H9 (cell line): Measurements from ENCODE around the gene PRPSAP2. TPM values are rescaled to one million over a fixed set of nuclear protein-coding genes. Genes with fewer than 3 reads are reported as not detected.
A peak's percentile ranks its signal among the peaks of the same experiment; 100 is the strongest.

ENCODE experiments used
- DNase-seq: peaks from one replicate; pipeline ENCODE4 v3.0.0-alpha.2; 2017
- H2AFZ ChIP-seq: one replicate; pipeline ENCODE4 v1.6.1; 2013; ENCODE audit warnings: mild to moderate bottlenecking, low read length, control low read depth, moderate library complexity
- H2AK5ac ChIP-seq: 2 replicates; pipeline ENCODE4 v1.6.1; 2013; ENCODE audit warnings: low read length, control low read depth, mixed read lengths; ENCODE audit not compliant: insufficient read length
- H2BK120ac ChIP-seq: one replicate; pipeline ENCODE4 v1.6.1; 2013; ENCODE audit warnings: low read depth, mild to moderate bottlenecking, low read length, control low read depth, inconsistent platforms; ENCODE audit not compliant: poor library complexity, severe bottlenecking
- H2BK12ac ChIP-seq: 2 replicates; pipeline ENCODE4 v1.6.1; 2013; ENCODE audit warnings: low read length, control low read depth, mixed read lengths, low read depth; ENCODE audit not compliant: insufficient read length
- H2BK15ac ChIP-seq: 2 replicates; pipeline ENCODE4 v1.6.1; 2013; ENCODE audit warnings: low read depth, low read length, control low read depth
- H2BK20ac ChIP-seq: one replicate; pipeline ENCODE4 v1.6.1; 2013; ENCODE audit warnings: low read depth, mild to moderate bottlenecking, low read length, control low read depth, inconsistent platforms; ENCODE audit not compliant: poor library complexity, severe bottlenecking
- H2BK5ac ChIP-seq: 2 replicates; pipeline ENCODE4 v1.6.1; 2013; ENCODE audit warnings: low read length, control low read depth, mixed read lengths; ENCODE audit not compliant: insufficient read length
- H3K14ac ChIP-seq: 2 replicates; pipeline ENCODE4 v1.6.1; 2013; ENCODE audit warnings: low read length, control low read depth; ENCODE audit not compliant: insufficient read depth
- H3K18ac ChIP-seq: 2 replicates; pipeline ENCODE4 v1.6.1; 2013; ENCODE audit warnings: low read depth, mild to moderate bottlenecking, mixed read lengths, low read length, control low read depth; ENCODE audit not compliant: insufficient read length
- H3K23ac ChIP-seq: 2 replicates; pipeline ENCODE4 v1.6.1; 2013; ENCODE audit warnings: low read length, control low read depth, mixed read lengths, low read depth; ENCODE audit not compliant: insufficient read length
- H3K23me2 ChIP-seq: 2 replicates; pipeline ENCODE4 v1.6.1; 2013; ENCODE audit warnings: low read depth, mild to moderate bottlenecking, mixed read lengths, low read length, control low read depth; ENCODE audit not compliant: insufficient read length, poor library complexity, severe bottlenecking
- H3K27ac ChIP-seq: 2 replicates; pipeline ENCODE4 v1.5.1; 2013; ENCODE audit warnings: low read length, control low read depth, mixed read lengths, low read depth; ENCODE audit not compliant: insufficient read length
- H3K27me3 ChIP-seq: 2 replicates; pipeline ENCODE4 v1.6.1; 2013; ENCODE audit warnings: low read length, control low read depth, inconsistent platforms; ENCODE audit not compliant: insufficient read depth
- H3K4ac ChIP-seq: 2 replicates; pipeline ENCODE4 v1.6.1; 2013; ENCODE audit warnings: low read depth, mild to moderate bottlenecking, control low read depth, inconsistent platforms, low read length, moderate library complexity
- H3K4me1 ChIP-seq: 2 replicates; pipeline ENCODE4 v1.6.1; 2013; ENCODE audit warnings: low read length, control low read depth, inconsistent platforms; ENCODE audit not compliant: insufficient read depth
- H3K4me2 ChIP-seq: 2 replicates; pipeline ENCODE4 v1.6.1; 2013; ENCODE audit warnings: low read length, control low read depth, mixed read lengths; ENCODE audit not compliant: insufficient read length, insufficient read depth
- H3K56ac ChIP-seq: 2 replicates; pipeline ENCODE4 v1.6.1; 2013; ENCODE audit warnings: low read depth, mild to moderate bottlenecking, mixed read lengths, low read length, control low read depth; ENCODE audit not compliant: insufficient read length
- H3K79me1 ChIP-seq: 2 replicates; pipeline ENCODE4 v1.6.1; 2013; ENCODE audit warnings: low read depth, mild to moderate bottlenecking, moderate library complexity, low read length, control low read depth, inconsistent platforms; ENCODE audit not compliant: insufficient read depth, poor library complexity, severe bottlenecking
- H3K79me2 ChIP-seq: 2 replicates; pipeline ENCODE4 v1.6.1; 2013; ENCODE audit warnings: low read length, control low read depth, inconsistent platforms; ENCODE audit not compliant: insufficient read depth
- H3K9ac ChIP-seq: 2 replicates; pipeline ENCODE4 v1.6.1; 2013; ENCODE audit warnings: low read length, control low read depth, mixed read lengths; ENCODE audit not compliant: insufficient read length; ENCODE audit errors: extremely low read depth
- H3K9me3 ChIP-seq: one replicate; pipeline ENCODE4 v1.6.1; 2013; ENCODE audit warnings: low read depth, low read length, inconsistent platforms; ENCODE audit not compliant: control insufficient read depth
- H3T11ph ChIP-seq: one replicate; pipeline ENCODE4 v1.6.1; 2013; ENCODE audit warnings: mild to moderate bottlenecking, low read length, control low read depth, inconsistent platforms
- H4K20me1 ChIP-seq: one replicate; pipeline ENCODE4 v1.6.1; 2013; ENCODE audit not compliant: control insufficient read depth, insufficient read length, insufficient read depth
- H4K5ac ChIP-seq: 2 replicates; pipeline ENCODE4 v1.6.1; 2013; ENCODE audit warnings: low read depth, mild to moderate bottlenecking, mixed read lengths, low read length, control low read depth; ENCODE audit not compliant: insufficient read length
- H4K8ac ChIP-seq: replicated peaks from 2 replicates; pipeline ENCODE4 v1.6.1; 2013; ENCODE audit warnings: low read length, control low read depth, mixed read lengths, low read depth; ENCODE audit not compliant: insufficient read length
- H4K91ac ChIP-seq: 2 replicates; pipeline ENCODE4 v1.6.1; 2013; ENCODE audit warnings: low read depth, mild to moderate bottlenecking, moderate library complexity, mixed read lengths, low read length, control low read depth; ENCODE audit not compliant: insufficient read length
- H3K27ac Mint-ChIP-seq, 3 experiments: 2 replicates in 2 of 3; 3 replicates in 1 of 3; pipeline ENCODE4 v1.8.0; 2020 to 2021; ENCODE audit warnings: mixed read lengths in 3 of 3, mild to moderate bottlenecking in 1 of 3, moderate library complexity in 1 of 3
- H3K27me3 Mint-ChIP-seq: 2 replicates; pipeline ENCODE4 v1.8.0; 2021; ENCODE audit warnings: low read depth, mild to moderate bottlenecking, moderate library complexity, mixed read lengths
- H3K36me3 Mint-ChIP-seq, 3 experiments: 2 replicates in 2 of 3; 3 replicates in 1 of 3; pipeline ENCODE4 v1.8.0; 2020 to 2021; ENCODE audit warnings: low read depth in 3 of 3, mixed read lengths in 3 of 3; ENCODE audit not compliant: insufficient read depth in 1 of 3
- H3K4me1 Mint-ChIP-seq, 2 experiments: 2 replicates each; pipeline ENCODE4 v1.8.0; 2020; ENCODE audit warnings: mixed read lengths in 2 of 2
- H3K4me3 Mint-ChIP-seq, 2 experiments: 2 replicates in 1 of 2; 3 replicates in 1 of 2; pipeline ENCODE4 v1.8.0; 2020 to 2021; ENCODE audit warnings: mild to moderate bottlenecking in 2 of 2, mixed read lengths in 2 of 2, moderate library complexity in 1 of 2
- H3K9me3 Mint-ChIP-seq, 2 experiments: 2 replicates in 1 of 2; 3 replicates in 1 of 2; pipeline ENCODE4 v1.8.0; 2020; ENCODE audit warnings: mild to moderate bottlenecking in 2 of 2, mixed read lengths in 2 of 2, moderate library complexity in 1 of 2
- CTCF ChIP-seq: fragments of 200-600 bp; sonication (generic); conservative IDR thresholded peaks from 3 replicates; pipeline ENCODE4 v1.8.0; 2021; ENCODE audit warnings: antibody characterized with exemption, mild to moderate bottlenecking
- WGBS: extraction: QIAGEN DNeasy Blood & Tissue Kit; methylation state at CpG from one replicate; pipeline ENCODE4 v1.1.7; 2013; ENCODE audit warnings: missing lambda C conversion rate, low lambda C conversion rate, mixed read lengths; ENCODE audit not compliant: insufficient read length; ENCODE audit errors: extremely low coverage; 5-methylcytosine and 5-hydroxymethylcytosine counted together
- total RNA-seq: library from RNA; stranded (reverse); gene quantifications from 2 replicates; pipeline ENCODE4 v1.2.1, GENCODE V29; 2021

Gene PRPSAP2
- total RNA-seq, 1 experiment from 2014 or later = 58.0 TPM

DNA sequence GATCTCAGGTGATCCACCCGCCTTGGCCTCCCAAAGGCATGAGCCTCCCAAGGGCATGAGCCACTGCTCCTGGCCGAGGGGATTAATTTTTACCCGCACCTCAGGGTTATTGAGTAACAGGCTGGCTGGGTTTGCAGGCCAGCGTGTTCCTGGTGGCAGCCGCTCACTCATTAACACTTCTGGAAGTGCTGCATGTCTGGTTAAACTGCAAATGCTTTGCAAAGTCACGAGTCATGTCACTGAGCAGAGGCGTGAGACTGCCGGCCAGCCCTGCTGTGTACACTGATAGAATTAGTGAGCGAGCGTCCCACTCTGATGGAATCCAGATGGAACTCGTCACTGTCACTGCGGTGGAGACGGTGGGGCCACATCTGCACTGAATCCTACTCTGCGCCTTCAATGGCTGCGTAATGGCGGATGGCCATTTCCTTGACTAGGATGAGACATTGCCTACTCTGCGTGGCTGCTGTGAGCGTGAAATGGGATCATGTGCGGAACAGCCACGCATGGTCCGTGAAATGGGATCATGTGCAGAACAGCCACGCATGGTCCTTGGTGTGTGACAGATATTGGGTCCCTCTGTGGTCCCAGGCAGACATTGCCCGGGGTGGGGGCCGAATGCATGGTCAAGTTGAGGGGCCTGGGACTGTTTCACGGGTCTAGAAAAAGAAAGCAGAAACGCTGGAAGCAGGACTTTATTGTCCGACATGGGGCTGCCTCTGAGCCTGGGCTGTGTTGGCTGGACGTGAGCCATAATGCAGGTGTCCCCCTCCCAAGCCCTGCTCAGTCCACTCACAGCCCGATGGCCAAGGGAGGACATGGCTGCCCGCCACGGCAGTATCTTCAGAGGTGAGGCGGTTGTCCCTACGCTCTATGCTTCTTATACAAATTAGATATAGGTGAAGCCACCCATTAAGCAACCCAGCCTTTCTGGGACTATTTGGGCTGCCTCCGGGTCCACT lies 93.3 kb downstream of the PRPSAP2 start:
- Histone ChIP-seq H3K4ac (no peak overlapping the region), H4K5ac (no peak overlapping the region), H3K23ac (no peak overlapping the region), H2BK5ac (no peak overlapping the region), H3K27me3 (no peaks in the 10 kb centered on the region), H2BK20ac (no peak overlapping the region), H3K23me2 (no peaks in the 10 kb centered on the region), H4K20me1 (no peaks in the 10 kb centered on the region), H3K27ac (no peak overlapping the region), H3K9ac (no peak overlapping the region), H3K18ac (no peak overlapping the region), H2BK120ac (no peak overlapping the region), H3K79me1 (no peaks in the 10 kb centered on the region), H2BK12ac (no peak overlapping the region), H4K8ac (no peak overlapping the region), H3K79me2 (no peaks in the 10 kb centered on the region), H3T11ph (no peak overlapping the region), H3K4me2 (no peak overlapping the region), H2BK15ac (no peak overlapping the region), H3K4me1 (no peaks in the 10 kb centered on the region), H3K14ac (no peak overlapping the region), H3K56ac (no peak overlapping the region), H2AK5ac (no peak overlapping the region), H4K91ac (no peak overlapping the region), H3K9me3 (no peaks in the 10 kb centered on the region), H2AFZ (no peak overlapping the region)
- Mint-ChIP-seq H3K36me3 (no peaks in the 10 kb centered on the region; a peak in 1 of 7 replicates), H3K27me3 (no peaks in the 10 kb centered on the region; the same call in 1 of the 2 replicates), H3K27ac (peak overlapping the region in 1 of 3 experiments; percentile 52; a peak in 2 of 7 replicates), H3K4me3 (no peak overlapping the region), H3K4me1 (peaks cover 9 to 12% of the 10 kb centered on the region in 2 experiments), H3K9me3 (no peaks in the 10 kb centered on the region)
- WGBS = no CpG with 5 or more reads among the region's 34 CpGs
- no peak for TF ChIP-seq CTCF
- no peak for DNase-seq
